AG04450 (cell line): Measurements from ENCODE around the gene THAP12. TPM values are rescaled to one million over a fixed set of nuclear protein-coding genes. Genes with fewer than 3 reads are reported as not detected.

Experiments used
- CTCF ChIA-PET: fragments of 300-600, 350-600 bp; formaldehyde crosslinking; extraction: SDS; loops from one replicate; lab custom pipeline; 2022; ENCODE audit warnings: antibody characterized with exemption, inconsistent platforms; lab: Charles Lee
- POLR2A ChIA-PET: fragments of 350-600 bp; formaldehyde crosslinking; extraction: SDS; loops from one replicate; lab custom pipeline; 2021; ENCODE audit warnings: antibody characterized with exemption, inconsistent platforms; lab: Yijun Ruan, JAX
- DNase-seq: peaks from one replicate; pipeline ENCODE4 v3.0.0-alpha.2; 2011; ENCODE audit warnings: low read depth, low spot score
- H3K27ac ChIP-seq: one replicate; pipeline ENCODE4 v1.5.1; 2012; ENCODE audit warnings: low read depth, low read length, control low read depth
- H3K27me3 ChIP-seq: one replicate; pipeline ENCODE4 v1.6.0; 2012; ENCODE audit warnings: low read length; ENCODE audit not compliant: control insufficient read depth, insufficient read depth
- H3K4me3 ChIP-seq: 2 replicates; pipeline ENCODE4 v1.5.1; 2011; ENCODE audit warnings: mild to moderate bottlenecking, low read depth, low read length, control low read depth
- H3K9me3 ChIP-seq: 2 replicates; pipeline ENCODE4 v1.5.1; 2012; ENCODE audit warnings: low read length; ENCODE audit not compliant: control insufficient read depth, insufficient read depth
- polyA plus RNA-seq: library from polyadenylated mRNA; depleted of rRNA; stranded (reverse); fragments of >200 nt; gene quantifications from 2 replicates; pipeline ENCODE4 v1.2.3, GENCODE V29; 2011
- TF ChIP-seq, protein P1 (sequence below): IDR thresholded peaks from 2 replicates; pipeline ENCODE4 v1.5.1; 2011; ENCODE audit warnings: low read depth, low read length, control low read depth, inconsistent platforms

The THAP12 gene
- polyA plus RNA-seq, 1 experiment = 54.7 TPM

DNA sequence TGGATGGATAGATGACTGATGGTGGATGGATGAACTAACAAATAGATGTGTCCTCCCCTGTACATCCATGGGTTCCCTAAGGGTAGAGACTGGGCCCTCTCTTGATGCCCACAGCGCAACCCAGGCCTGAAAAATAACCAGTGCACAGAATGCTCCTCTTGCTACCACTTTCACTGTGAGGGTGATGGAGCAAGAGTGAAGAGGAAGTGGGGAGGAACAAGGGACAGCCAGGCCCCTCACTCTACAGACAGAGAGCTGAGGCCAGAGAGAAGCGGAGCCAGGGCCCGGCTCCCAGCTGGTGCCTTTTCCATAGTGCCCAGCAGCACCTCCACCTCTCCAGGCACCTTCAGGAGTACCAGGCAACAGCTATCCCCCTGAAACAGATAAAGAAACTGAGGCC is 67.7 kb downstream of the THAP12 start:
- no peak overlapping the region for H3K27ac ChIP-seq
- POLR2A ChIA-PET = no interaction called here

DNA sequence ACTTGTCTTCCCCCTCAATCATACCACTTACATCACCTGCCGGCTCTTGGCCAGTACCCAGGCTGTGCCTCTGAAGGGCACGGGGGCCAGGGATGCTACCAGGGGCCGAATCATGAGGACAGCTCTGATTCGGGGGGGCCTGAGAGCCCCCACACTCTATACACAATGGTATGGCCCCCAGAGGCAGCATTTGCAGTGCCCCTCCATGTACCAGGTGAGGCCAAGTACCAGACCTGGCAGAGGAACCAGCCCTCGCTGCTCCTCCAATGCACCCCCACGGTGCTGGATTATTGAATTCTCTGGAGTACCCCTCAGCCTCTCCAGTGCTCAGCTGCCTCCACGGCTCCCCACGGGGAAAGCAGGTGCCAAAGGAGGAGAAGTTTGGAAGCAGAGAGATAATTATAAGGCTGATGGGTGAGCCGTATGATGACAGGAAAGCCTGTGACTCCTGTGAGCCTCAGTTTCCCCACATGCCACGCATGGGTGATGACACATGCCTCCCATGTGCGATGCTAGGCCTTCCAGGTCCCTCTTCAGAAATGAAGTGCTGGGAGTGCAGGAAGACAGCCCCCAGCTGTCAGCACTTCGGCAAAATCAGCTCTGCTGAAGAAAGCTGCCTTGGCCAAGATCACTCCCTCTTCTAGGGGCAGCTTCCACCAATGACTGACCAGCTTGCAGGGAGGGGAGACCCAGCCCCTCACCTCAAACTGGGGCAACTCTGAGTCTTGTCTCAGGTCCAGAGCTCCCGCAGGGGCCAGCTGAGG is 69.9 kb downstream of the THAP12 start:
- CTCF ChIA-PET = interaction anchor here (1.2 to 1.6 kb wide), 3 partner anchors 8 to 103 kb away, joined by 5 to 9 read pairs (median 6); no protein-coding TSS in a partner anchor
- peaks cover 29% of the 10 kb centered on the region for H3K27me3 ChIP-seq

More for the DNA sequence above, 67.7 kb downstream of the THAP12 start:
- no peak for DNase-seq
- TF ChIP-seq, protein P1, sequence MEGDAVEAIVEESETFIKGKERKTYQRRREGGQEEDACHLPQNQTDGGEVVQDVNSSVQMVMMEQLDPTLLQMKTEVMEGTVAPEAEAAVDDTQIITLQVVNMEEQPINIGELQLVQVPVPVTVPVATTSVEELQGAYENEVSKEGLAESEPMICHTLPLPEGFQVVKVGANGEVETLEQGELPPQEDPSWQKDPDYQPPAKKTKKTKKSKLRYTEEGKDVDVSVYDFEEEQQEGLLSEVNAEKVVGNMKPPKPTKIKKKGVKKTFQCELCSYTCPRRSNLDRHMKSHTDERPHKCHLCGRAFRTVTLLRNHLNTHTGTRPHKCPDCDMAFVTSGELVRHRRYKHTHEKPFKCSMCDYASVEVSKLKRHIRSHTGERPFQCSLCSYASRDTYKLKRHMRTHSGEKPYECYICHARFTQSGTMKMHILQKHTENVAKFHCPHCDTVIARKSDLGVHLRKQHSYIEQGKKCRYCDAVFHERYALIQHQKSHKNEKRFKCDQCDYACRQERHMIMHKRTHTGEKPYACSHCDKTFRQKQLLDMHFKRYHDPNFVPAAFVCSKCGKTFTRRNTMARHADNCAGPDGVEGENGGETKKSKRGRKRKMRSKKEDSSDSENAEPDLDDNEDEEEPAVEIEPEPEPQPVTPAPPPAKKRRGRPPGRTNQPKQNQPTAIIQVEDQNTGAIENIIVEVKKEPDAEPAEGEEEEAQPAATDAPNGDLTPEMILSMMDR = no peak
- CTCF ChIA-PET = interaction anchor here (1.0 to 1.2 kb wide), 3 partner anchors 106 to 416 kb away, joined by 3 read pairs; no protein-coding TSS in a partner anchor
- peaks cover 25% of the 10 kb centered on the region for H3K27me3 ChIP-seq
- H3K9me3 ChIP-seq = no peaks in the 10 kb centered on the region
- no peak overlapping the region for H3K4me3 ChIP-seq

DNA sequence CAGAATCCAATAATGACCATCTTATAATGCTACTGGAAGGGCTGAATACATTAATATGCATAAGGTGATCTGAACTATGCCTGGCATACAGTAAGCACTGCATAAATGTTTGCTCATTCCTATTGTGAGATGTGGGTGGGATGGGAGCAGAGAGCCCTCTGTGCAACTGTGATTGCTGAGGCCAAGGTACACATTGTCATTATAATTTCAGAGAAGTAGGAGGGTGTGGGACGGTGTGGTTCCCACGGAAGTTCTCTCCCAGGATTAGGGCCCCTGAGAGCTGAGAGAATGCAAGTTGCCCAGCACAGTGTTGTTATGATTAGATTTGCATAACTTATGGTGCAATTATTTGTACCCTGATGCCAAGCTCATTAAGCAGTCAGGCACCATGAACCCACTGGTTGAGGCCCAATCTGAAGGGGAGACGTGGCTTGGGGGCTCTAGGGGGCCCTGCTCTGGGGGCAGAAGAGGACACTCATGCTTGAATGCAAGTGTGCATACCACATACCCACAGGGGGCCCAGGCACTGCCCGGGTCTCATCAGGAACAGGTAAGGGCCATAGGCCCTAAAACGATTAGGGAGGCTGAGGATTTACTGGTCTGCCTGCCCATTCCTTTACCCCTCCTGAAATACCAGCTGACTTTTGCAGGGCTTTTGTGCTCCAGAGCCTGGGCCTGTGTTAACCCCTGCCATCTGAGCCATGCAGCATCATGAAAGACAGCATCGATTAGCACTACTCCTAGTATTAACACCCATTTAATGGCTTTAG is 72.8 kb downstream of the THAP12 start:
- H3K27ac ChIP-seq = no peak overlapping the region
- H3K9me3 ChIP-seq = no peaks in the 10 kb centered on the region
- ChIA-PET CTCF (no interaction called here), POLR2A (no interaction called here)
- TF ChIP-seq, protein P1 = no peak
- peaks cover 41% of the 10 kb centered on the region for H3K27me3 ChIP-seq
- no peak for DNase-seq
- no peak overlapping the region for H3K4me3 ChIP-seq

More for the DNA sequence above, 69.9 kb downstream of the THAP12 start:
- H3K4me3 ChIP-seq = no peak overlapping the region
- H3K27ac ChIP-seq = no peak overlapping the region
- H3K9me3 ChIP-seq = no peaks in the 10 kb centered on the region
- TF ChIP-seq, protein P1 = no peak
- POLR2A ChIA-PET = no interaction called here
- DNase-seq = no peak

DNA sequence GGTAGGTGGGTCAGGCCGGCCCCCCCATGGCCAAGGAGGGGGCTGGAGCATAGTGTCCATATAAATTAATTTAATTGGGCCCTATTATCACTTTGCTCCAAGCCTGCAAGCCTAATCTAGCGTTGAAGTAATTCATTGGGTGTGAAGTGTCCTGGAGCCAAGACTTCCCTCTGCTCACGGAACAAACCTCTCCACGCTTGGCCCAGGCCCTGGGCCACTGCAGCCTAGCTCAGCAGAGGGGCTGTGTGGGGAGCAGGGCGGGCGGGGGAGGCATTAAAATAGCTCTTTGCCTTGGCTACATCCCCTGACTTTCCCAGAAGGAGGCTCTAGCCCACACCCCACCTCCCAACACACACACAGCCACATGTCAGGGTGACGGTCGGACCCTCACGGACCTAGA is 73.5 kb downstream of the THAP12 start:
- no peak overlapping the region for H3K4me3 ChIP-seq
- ChIA-PET POLR2A (no interaction called here), CTCF (interaction anchor here (0.6 kb wide), 1 partner anchor 279 kb away, joined by 3 read pairs; no protein-coding TSS in a partner anchor)
- H3K27me3 ChIP-seq = peaks cover 42% of the 10 kb centered on the region
- TF ChIP-seq, protein P1 = no peak
- no peaks in the 10 kb centered on the region for H3K9me3 ChIP-seq
- DNase-seq = no peak
- no peak overlapping the region for H3K27ac ChIP-seq

DNA sequence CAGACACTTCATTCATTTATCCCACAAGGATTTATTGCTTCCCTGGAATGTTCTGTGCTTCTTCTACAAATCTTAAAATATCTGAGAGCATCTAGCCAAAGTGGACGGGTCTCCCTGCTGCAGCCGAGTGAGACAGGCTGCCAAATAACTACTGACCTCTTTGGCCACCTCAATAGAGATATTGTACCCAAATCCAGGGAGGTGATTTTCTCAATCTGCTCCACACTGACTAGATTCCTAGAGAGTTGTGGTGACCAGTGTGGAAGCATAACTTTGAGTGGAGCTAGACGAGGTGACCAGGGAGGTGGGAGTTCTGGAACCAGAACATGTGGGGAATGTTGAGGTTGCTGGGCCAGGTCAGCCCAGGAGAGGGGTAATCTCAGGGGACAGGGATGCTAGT is 77.5 kb downstream of the THAP12 start:
- no peak for DNase-seq
- Histone ChIP-seq H3K27ac (no peak overlapping the region), H3K9me3 (no peaks in the 10 kb centered on the region), H3K4me3 (no peak overlapping the region), H3K27me3 (peaks cover 26% of the 10 kb centered on the region)
- TF ChIP-seq, protein P1 = no peak
- CTCF ChIA-PET = no interaction called here
- POLR2A ChIA-PET = interaction anchor here (0.7 kb wide), 1 partner anchor 11 kb away, joined by 3 read pairs; no protein-coding TSS in a partner anchor
